HTERT RPE-1 (cell line): ENCODE results near the gene PROZ.

Source experiments
- in situ Hi-C: fragments of 300-500 bp; cut with MboI; formaldehyde crosslinking; loops from 4 replicates; pipeline ENCODE4 v1.14.3; 2020; ENCODE audit warnings: low sequenced_read_pairs

Gene PROZ

GRCh38 chr13:113119822-113120189, 38.6 kb upstream of the PROZ start:
- in situ Hi-C loops, result no loop called here

GRCh38 chr13:113120300-113121182, 37.9 kb upstream of the PROZ start:
- in situ Hi-C loops, result no loop called here

GRCh38 chr13:113121183-113121927, 37.1 kb upstream of the PROZ start:
- in situ Hi-C loops, result no loop called here

- in situ Hi-C loops, result no loop called here
Measured at GRCh38 chr13:113121928-113122471, 36.4 kb upstream of the PROZ start.

GRCh38 chr13:113122550-113123225, 35.8 kb upstream of the PROZ start, which contains the start of gene F10:
TSS of gene F10 (plus strand) at chr13:113122799. CDS start at chr13:113122856, 57 bp downstream.
- in situ Hi-C loops, result no loop called here

- in situ Hi-C loops, result no loop called here
Measured at GRCh38 chr13:113123226-113124201, 34.9 kb upstream of the PROZ start.

GRCh38 chr13:113124211-113124970, 34.1 kb upstream of the PROZ start:
- in situ Hi-C loops, result no loop called here

GRCh38 chr13:113125506-113126264, 32.8 kb upstream of the PROZ start:
- in situ Hi-C loops, result no loop called here

GRCh38 chr13:113126265-113127150, 31.9 kb upstream of the PROZ start:
- in situ Hi-C loops, result no loop called here

GRCh38 chr13:113129480-113129879, 29.0 kb upstream of the PROZ start:
- in situ Hi-C loops, result no loop called here

- in situ Hi-C loops, result no loop called here
Measured at GRCh38 chr13:113129921-113130750, 28.3 kb upstream of the PROZ start.

GRCh38 chr13:113135281-113135760, 23.1 kb upstream of the PROZ start:
- in situ Hi-C loops, result no loop called here

GRCh38 chr13:113137691-113138298, 20.7 kb upstream of the PROZ start:
- in situ Hi-C loops, result no loop called here

GRCh38 chr13:113138792-113139551, 19.5 kb upstream of the PROZ start:
- in situ Hi-C loops, result no loop called here

- in situ Hi-C loops, result no loop called here
Measured at GRCh38 chr13:113139577-113139976, 18.9 kb upstream of the PROZ start.
